PC-3 (cell line): ENCODE results near the gene UBE2D4. TPM values are rescaled to one million over a fixed set of nuclear protein-coding genes. Genes with fewer than 3 reads are reported as not detected.

Source experiments
- ATAC-seq: fragments of 200-7000 bp; cut with Tn5 transposase; 2 replicates; pipeline ENCODE4 v1.9.1; 2020; ENCODE audit warnings: mild to moderate bottlenecking, moderate library complexity
- BruUV-seq: library from RNA; stranded (reverse); fragments of 400-500 nt; replicated peaks from 2 replicates; lab custom pipeline; 2021; lab: Mats Ljungman, UMichigan
- CTCF ChIA-PET: fragments of 300-600 bp; sonication (Branson Sonifier 250); formaldehyde crosslinking; loops from one replicate; lab custom pipeline; 2022; ENCODE audit warnings: antibody characterized with exemption; lab: Charles Lee
- POLR2A ChIA-PET: fragments of 300-600 bp; sonication (Branson Sonifier 250); formaldehyde crosslinking; loops from one replicate; lab custom pipeline; 2022; ENCODE audit warnings: antibody characterized with exemption; ENCODE audit not compliant: unreplicated experiment; lab: Charles Lee
- DNase-seq: peaks from one replicate; pipeline ENCODE4 v3.0.0-alpha.2; 2015
- H2AFZ ChIP-seq: fragments of 300-600 bp; sonication (generic); 2 replicates; pipeline ENCODE4 v1.6.0; 2016; ENCODE audit warnings: antibody characterized with exemption, low read length
- H3F3A ChIP-seq: fragments of 300-600 bp; sonication (generic); one replicate; pipeline ENCODE4 v1.6.0; 2017; ENCODE audit warnings: antibody characterized with exemption, low read length, control low read depth, mild to moderate bottlenecking; ENCODE audit not compliant: unreplicated experiment
- H3K27ac ChIP-seq: fragments of 300-600 bp; sonication (generic); 2 replicates; pipeline ENCODE4 v1.5.1; 2016; ENCODE audit warnings: mild to moderate bottlenecking, low read length
- H3K27me3 ChIP-seq: fragments of 300-600 bp; sonication (generic); 2 replicates; pipeline ENCODE4 v1.6.1; 2016; ENCODE audit warnings: low read length, mixed read lengths
- H3K36me3 ChIP-seq: fragments of 300-600 bp; sonication (generic); 2 replicates; pipeline ENCODE4 v1.6.1; 2016; ENCODE audit warnings: low read depth, mixed run types, low read length, mixed read lengths
- H3K4me1 ChIP-seq: fragments of 300-600 bp; sonication (generic); 2 replicates; pipeline ENCODE4 v1.5.1; 2016; ENCODE audit warnings: low read length; ENCODE audit not compliant: insufficient read depth
- H3K4me2 ChIP-seq: fragments of 300-600 bp; sonication (generic); 2 replicates; pipeline ENCODE4 v1.6.0; 2016; ENCODE audit warnings: low read length
- H3K4me3 ChIP-seq: fragments of 300-600 bp; sonication (generic); 2 replicates; pipeline ENCODE4 v1.5.1; 2016; ENCODE audit warnings: mild to moderate bottlenecking, low read length, mixed read lengths
- H3K79me2 ChIP-seq: fragments of 300-600 bp; sonication (generic); 2 replicates; pipeline ENCODE4 v1.6.1; 2017; ENCODE audit warnings: low read length, mixed read lengths
- H3K9ac ChIP-seq: fragments of 300-600 bp; sonication (generic); 2 replicates; pipeline ENCODE4 v1.6.0; 2016; ENCODE audit warnings: mild to moderate bottlenecking, low read length
- H3K9me2 ChIP-seq: fragments of 300-600 bp; sonication (generic); replicated peaks from 2 replicates; pipeline ENCODE4 v1.6.1; 2016; ENCODE audit warnings: mixed run types, low read length, mixed read lengths
- H3K9me3 ChIP-seq: fragments of 300-600 bp; sonication (generic); 2 replicates; pipeline ENCODE4 v1.6.1; 2016; ENCODE audit warnings: low read length, mixed read lengths
- H4K20me1 ChIP-seq: fragments of 300-600 bp; sonication (generic); 2 replicates; pipeline ENCODE4 v1.6.1; 2016; ENCODE audit warnings: low read length, mixed read lengths
- CTCF ChIP-seq: fragments of 300-600 bp; sonication (generic); conservative IDR thresholded peaks from 2 replicates; pipeline ENCODE4 v1.5.1; 2017; ENCODE audit warnings: antibody characterized with exemption, low read depth, mild to moderate bottlenecking, low read length
- EZH2 ChIP-seq: fragments of 300-600 bp; sonication (generic); IDR thresholded peaks from one replicate; pipeline ENCODE4 v1.6.1; 2017; ENCODE audit warnings: antibody characterized with exemption, mild to moderate bottlenecking, low read length; ENCODE audit not compliant: unreplicated experiment
- EZH2phosphoT487 ChIP-seq: fragments of 300-600 bp; sonication (generic); IDR thresholded peaks from 2 replicates; pipeline ENCODE4 v1.6.1; 2018; ENCODE audit warnings: mild to moderate bottlenecking, antibody characterized with exemption, low read length, borderline replicate concordance
- intact Hi-C: fragments of 100-400 bp; cut with micrococcal nuclease; formaldehyde crosslinking; loops from 2 replicates; pipeline ENCODE4 v1.9.0; 2023
- total RNA-seq: library from RNA; depleted of rRNA; stranded (reverse); fragments of >200 nt; gene quantifications from 2 replicates; pipeline ENCODE4 v1.2.3, GENCODE V29; 2014

The UBE2D4 gene
- total RNA-seq, 1 experiment from 2014 or later, result 11.8 TPM

- ATAC-seq, result no peak
Observed at GRCh38 chr7:43927810-43928209, 1.6 kb downstream of the UBE2D4 start.

GRCh38 chr7:43929529-43930457 is 3.6 kb downstream of the UBE2D4 start:
- CTCF ChIA-PET, result no interaction called here
- Histone ChIP-seq H3K4me3 (no peak overlapping the region), H3K4me2 (no peak overlapping the region), H3F3A (no peaks in the 10 kb centered on the region), H3K9ac (no peak overlapping the region), H4K20me1 (no peaks in the 10 kb centered on the region), H3K4me1 (peaks cover 15% of the 10 kb centered on the region), H2AFZ (no peak overlapping the region), H3K9me3 (no peaks in the 10 kb centered on the region), H3K79me2 (peaks cover 9% of the 10 kb centered on the region), H3K9me2 (no peaks in the 10 kb centered on the region), H3K27me3 (no peaks in the 10 kb centered on the region), H3K36me3 (no peaks in the 10 kb centered on the region), H3K27ac (no peak overlapping the region)
- POLR2A ChIA-PET, result no interaction called here
- DNase-seq (no peak), ATAC-seq (no peak)
- TF ChIP-seq EZH2phosphoT487, result no peak
- TF ChIP-seq CTCF, result no peak
- TF ChIP-seq EZH2, result no peak
- no TSS peak for BruUV-seq
- intact Hi-C loops, result no loop called here

More at GRCh38 chr7:43927810-43928209, 1.6 kb downstream of the UBE2D4 start:
- no peaks in the 10 kb centered on the region for H3K9me3 ChIP-seq
- no peaks in the 10 kb centered on the region for H3K27me3 ChIP-seq
- no peak overlapping the region for H2AFZ ChIP-seq
- H3K4me1 ChIP-seq, result peaks cover 15% of the 10 kb centered on the region
- TF ChIP-seq EZH2 (no peak), CTCF (no peak), EZH2phosphoT487 (no peak)
- no peaks in the 10 kb centered on the region for H4K20me1 ChIP-seq
- DNase-seq, result no peak
- no peaks in the 10 kb centered on the region for H3F3A ChIP-seq
- peaks cover 9% of the 10 kb centered on the region for H3K79me2 ChIP-seq
- no peaks in the 10 kb centered on the region for H3K9me2 ChIP-seq
- ChIA-PET POLR2A (no interaction called here), CTCF (no interaction called here)
- no peak overlapping the region for H3K9ac ChIP-seq
- no peak overlapping the region for H3K4me3 ChIP-seq
- BruUV-seq, result no TSS peak
- no peak overlapping the region for H3K4me2 ChIP-seq
- no peak overlapping the region for H3K27ac ChIP-seq
- H3K36me3 ChIP-seq, result no peaks in the 10 kb centered on the region
- intact Hi-C loops, result no loop called here

GRCh38 chr7:43931346-43931745 is 5.1 kb downstream of the UBE2D4 start:
- Histone ChIP-seq H3F3A (no peaks in the 10 kb centered on the region), H3K4me3 (no peak overlapping the region), H4K20me1 (no peaks in the 10 kb centered on the region), H3K79me2 (no peaks in the 10 kb centered on the region), H3K27ac (no peak overlapping the region), H3K9ac (no peak overlapping the region), H3K9me2 (no peaks in the 10 kb centered on the region), H3K9me3 (no peaks in the 10 kb centered on the region), H3K27me3 (no peaks in the 10 kb centered on the region), H3K4me2 (no peak overlapping the region), H3K4me1 (peaks cover 5% of the 10 kb centered on the region; the same call in 1 of the 2 replicates), H3K36me3 (no peaks in the 10 kb centered on the region), H2AFZ (no peak overlapping the region)
- BruUV-seq, result no TSS peak
- intact Hi-C loops, result no loop called here
- ATAC-seq (no peak), DNase-seq (no peak)
- TF ChIP-seq EZH2, result no peak
- no peak for TF ChIP-seq EZH2phosphoT487
- TF ChIP-seq CTCF, result no peak
- POLR2A ChIA-PET, result no interaction called here
- CTCF ChIA-PET, result no interaction called here
